Brain microvascular endothelial cell (primary cell): ENCODE data around the gene POFUT1.
"Not testable (repeated sequence)": the region's sequence is repeated elsewhere in the genome, so short reads cannot be mapped to it uniquely, and the experiment has no call there.

ENCODE experiments used
- DNase-seq: peaks from one replicate; pipeline ENCODE4 v3.0.0-alpha.2; 2020
- H3K27ac ChIP-seq: fragments of 250-450 bp; sonication (Bioruptor Pico); 2 replicates; pipeline ENCODE4 v1.5.1; 2020; ENCODE audit warnings: mild to moderate bottlenecking, moderate library complexity
- H3K27me3 ChIP-seq: fragments of 250-450 bp; sonication (Bioruptor Pico); replicated peaks from 2 replicates; pipeline ENCODE4 v1.5.1; 2020; ENCODE audit warnings: mild to moderate bottlenecking
- H3K36me3 ChIP-seq: fragments of 250-450 bp; sonication (Bioruptor Pico); replicated peaks from 2 replicates; pipeline ENCODE4 v1.5.1; 2020; ENCODE audit warnings: mild to moderate bottlenecking
- H3K4me3 ChIP-seq: 2 replicates; pipeline ENCODE4 v1.5.1; 2011; ENCODE audit warnings: low read depth, mild to moderate bottlenecking, control low read depth, low read length, moderate library complexity
- in situ Hi-C: cut with HindIII; loops from 2 replicates; pipeline ENCODE4 v1.10.0; 2017; ENCODE audit warnings: low sequenced_read_pairs, low pct_ligation_motif_present
- TF ChIP-seq, protein P1 (sequence below): IDR thresholded peaks from 2 replicates; pipeline ENCODE4 v1.5.1; 2011; ENCODE audit warnings: low read depth, mild to moderate bottlenecking, moderate library complexity, low read length, control low read depth, inconsistent platforms; ENCODE audit errors: missing control alignments

The POFUT1 gene

GRCh38 chr20:32190616-32191415, 16.9 kb upstream of the POFUT1 start:
- no peak for DNase-seq
- no peaks in the 10 kb centered on the region for H3K27me3 ChIP-seq
- peak overlapping the region; percentile 65 for H3K4me3 ChIP-seq
- H3K36me3 ChIP-seq = peaks cover 8% of the 10 kb centered on the region
- in situ Hi-C loops = no loop called here
- H3K27ac ChIP-seq = no peak overlapping the region
- TF ChIP-seq, protein P1, sequence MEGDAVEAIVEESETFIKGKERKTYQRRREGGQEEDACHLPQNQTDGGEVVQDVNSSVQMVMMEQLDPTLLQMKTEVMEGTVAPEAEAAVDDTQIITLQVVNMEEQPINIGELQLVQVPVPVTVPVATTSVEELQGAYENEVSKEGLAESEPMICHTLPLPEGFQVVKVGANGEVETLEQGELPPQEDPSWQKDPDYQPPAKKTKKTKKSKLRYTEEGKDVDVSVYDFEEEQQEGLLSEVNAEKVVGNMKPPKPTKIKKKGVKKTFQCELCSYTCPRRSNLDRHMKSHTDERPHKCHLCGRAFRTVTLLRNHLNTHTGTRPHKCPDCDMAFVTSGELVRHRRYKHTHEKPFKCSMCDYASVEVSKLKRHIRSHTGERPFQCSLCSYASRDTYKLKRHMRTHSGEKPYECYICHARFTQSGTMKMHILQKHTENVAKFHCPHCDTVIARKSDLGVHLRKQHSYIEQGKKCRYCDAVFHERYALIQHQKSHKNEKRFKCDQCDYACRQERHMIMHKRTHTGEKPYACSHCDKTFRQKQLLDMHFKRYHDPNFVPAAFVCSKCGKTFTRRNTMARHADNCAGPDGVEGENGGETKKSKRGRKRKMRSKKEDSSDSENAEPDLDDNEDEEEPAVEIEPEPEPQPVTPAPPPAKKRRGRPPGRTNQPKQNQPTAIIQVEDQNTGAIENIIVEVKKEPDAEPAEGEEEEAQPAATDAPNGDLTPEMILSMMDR = no peak

DNA sequence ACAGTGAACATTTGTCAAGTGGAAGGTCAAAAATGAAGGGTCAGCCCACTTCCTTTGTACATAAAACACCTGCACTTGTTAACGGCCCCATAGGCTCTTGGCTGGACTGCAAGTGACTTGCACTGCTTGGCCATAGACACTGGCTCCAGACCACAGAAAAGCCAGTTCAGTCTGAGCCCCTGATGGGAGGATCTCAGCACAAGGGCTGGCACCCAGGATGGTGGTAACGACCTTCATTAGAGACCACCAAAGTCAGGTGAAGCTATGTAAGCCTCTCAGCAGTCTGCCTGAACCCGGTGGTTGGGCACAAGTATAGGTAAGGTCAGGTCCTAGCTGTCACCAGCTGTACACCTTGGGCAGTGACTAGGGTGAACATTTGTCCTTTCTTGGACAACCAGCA, 16.3 kb upstream of the POFUT1 start:
- H3K27me3 ChIP-seq = no peaks in the 10 kb centered on the region
- no peak for DNase-seq
- in situ Hi-C loops = no loop called here
- TF ChIP-seq, protein P1 = no peak
- H3K4me3 ChIP-seq = no peak overlapping the region
- no peak overlapping the region for H3K27ac ChIP-seq
- peaks cover 12% of the 10 kb centered on the region for H3K36me3 ChIP-seq

DNA sequence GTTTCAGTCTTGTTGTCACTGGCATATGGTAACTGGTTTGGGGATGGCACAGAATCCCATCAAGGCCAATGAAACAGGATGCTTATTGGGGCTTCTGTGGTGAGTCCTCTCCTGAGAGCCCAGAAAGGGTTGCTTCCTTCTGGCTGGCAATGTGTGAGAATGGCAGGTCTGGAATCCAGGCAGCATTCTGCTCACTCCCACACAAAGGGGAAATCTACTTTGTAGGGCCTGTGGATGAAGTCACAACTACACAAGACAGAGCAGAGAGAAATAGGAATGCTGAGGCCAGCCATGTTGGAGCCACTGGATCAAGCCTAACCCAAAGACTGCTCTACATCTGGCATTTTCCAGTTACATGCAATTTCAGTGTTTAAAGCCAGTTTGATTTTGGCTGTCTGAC, 15.8 kb upstream of the POFUT1 start:
- H3K27ac ChIP-seq = no peak overlapping the region
- TF ChIP-seq, protein P1 = no peak
- no peak for DNase-seq
- peaks cover 13% of the 10 kb centered on the region for H3K36me3 ChIP-seq
- no peaks in the 10 kb centered on the region for H3K27me3 ChIP-seq
- in situ Hi-C loops = no loop called here
- no peak overlapping the region for H3K4me3 ChIP-seq

GRCh38 chr20:32192698-32193097, 15.0 kb upstream of the POFUT1 start:
- Histone ChIP-seq H3K27ac (no peak overlapping the region), H3K36me3 (peaks cover 21% of the 10 kb centered on the region), H3K27me3 (no peaks in the 10 kb centered on the region), H3K4me3 (no peak overlapping the region)
- TF ChIP-seq, protein P1 = no peak
- in situ Hi-C loops = no loop called here
- no peak for DNase-seq

DNA sequence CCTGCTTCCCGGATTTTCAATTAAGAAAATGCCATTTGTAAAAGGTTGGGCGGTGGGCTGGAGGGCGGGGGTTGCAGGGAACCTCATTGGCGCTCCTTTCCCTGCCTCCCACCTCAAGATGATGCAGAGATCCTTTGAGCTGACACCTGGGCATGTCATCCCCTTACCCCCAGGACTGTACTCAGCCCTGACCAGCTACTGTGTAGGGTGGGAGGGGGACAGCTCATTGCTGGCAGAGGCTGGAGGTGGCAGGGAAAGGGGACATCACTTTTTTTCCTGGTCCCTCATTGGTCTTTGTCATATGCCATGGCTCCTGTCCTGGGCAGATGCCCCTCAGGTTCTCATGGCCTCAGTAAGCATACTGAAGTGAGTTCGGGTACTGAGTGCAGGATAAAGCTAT, 14.3 kb upstream of the POFUT1 start:
- in situ Hi-C loops, H3K4me3 ChIP-seq: not testable (repeated sequence)

DNA sequence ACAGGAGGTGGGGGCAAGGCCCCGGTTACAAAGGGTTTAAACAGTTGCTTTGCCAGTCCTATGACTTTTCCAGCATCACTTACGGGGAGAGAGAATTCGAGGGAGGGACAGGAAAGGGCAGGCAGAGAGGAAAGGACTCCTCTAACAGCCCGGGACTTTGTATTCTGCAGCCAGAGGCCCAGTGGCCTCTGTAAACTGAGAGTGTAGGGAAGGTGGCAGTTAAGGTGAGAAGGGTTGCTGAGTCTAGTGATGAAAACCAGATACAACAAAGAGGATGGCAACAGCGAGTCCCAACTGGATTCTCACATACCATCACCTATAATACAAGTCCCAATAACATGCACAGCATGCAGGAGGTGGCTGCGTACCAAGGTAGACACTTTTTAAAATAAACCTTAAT, 13.7 kb upstream of the POFUT1 start:
- H3K27ac ChIP-seq = no peak overlapping the region
- TF ChIP-seq, protein P1 = no peak
- no peaks in the 10 kb centered on the region for H3K27me3 ChIP-seq
- no peak for DNase-seq
- H3K4me3 ChIP-seq = no peak overlapping the region
- peaks cover 29% of the 10 kb centered on the region for H3K36me3 ChIP-seq
- in situ Hi-C loops = no loop called here

More for the DNA sequence above, 14.3 kb upstream of the POFUT1 start:
- not testable (repeated sequence) for H3K27me3 ChIP-seq, H3K27ac ChIP-seq, DNase-seq
- peaks cover 22% of the 10 kb centered on the region for H3K36me3 ChIP-seq
